K562 (cell line): Measurements from ENCODE around the gene NFIC. TPM values are rescaled to one million over a fixed set of nuclear protein-coding genes. Genes with fewer than 3 reads are reported as not detected.

Experiments
- ATAC-seq: fragments of 200-7000 bp; cut with Tn5 transposase; 3 replicates; pipeline ENCODE4 v1.9.1; 2020; ENCODE audit warnings: moderate library complexity
- BruUV-seq: library from RNA; stranded (reverse); fragments of 400-500 nt; replicated peaks from 2 replicates; lab custom pipeline; 2021; lab: Mats Ljungman, UMichigan
- CTCF ChIA-PET: fragments of 300-600 bp; formaldehyde crosslinking; extraction: SDS; loops from one replicate; lab custom pipeline; 2021; ENCODE audit warnings: low intra/inter-chr PET ratio; lab: Yijun Ruan, JAX
- POLR2A ChIA-PET: fragments of 300-600, 350-650 bp; sonication (Branson Sonifier 250); formaldehyde crosslinking; extraction: SDS; loops from one replicate; lab custom pipeline; 2021; ENCODE audit warnings: antibody characterized with exemption, inconsistent platforms; lab: Yijun Ruan, JAX
- DNase-seq, 4 experiments: peaks; one replicate each; pipeline versions ENCODE4 v3.0.0 to v3.0.0-alpha.2; 2011 to 2018; ENCODE audit warnings: low spot score in 3 of 4, mixed read lengths in 3 of 4; ENCODE audit errors: extremely low read depth in 1 of 4
- FAIRE-seq: peaks from 2 replicates; lab custom pipeline; 2011; peaks lifted over from hg19 to GRCh38; lab: Jason Lieb, UNC
- H2AFZ ChIP-seq: 2 replicates; pipeline ENCODE4 v1.6.0; 2011; ENCODE audit warnings: low read depth, low read length, control low read depth, inconsistent platforms
- H3K27ac ChIP-seq: fragments of 200-600 bp; 3 replicates; pipeline ENCODE4 v1.8.0; 2011; ENCODE audit warnings: low read depth, mild to moderate bottlenecking, control low read depth, inconsistent platforms, low read length, moderate library complexity, mixed read lengths; ENCODE audit errors: extremely low read depth
- H3K27me3 ChIP-seq, 2 experiments: fragments of 300-600 bp in 1 of 2; 2 replicates in 1 of 2; 3 replicates in 1 of 2; pipeline versions ENCODE4 v1.6.0 to v1.8.0; 2011; ENCODE audit warnings: inconsistent platforms in 2 of 2, low read length in 2 of 2, mild to moderate bottlenecking in 1 of 2, mixed read lengths in 1 of 2, moderate library complexity in 1 of 2; ENCODE audit not compliant: control insufficient read depth in 2 of 2, insufficient read depth in 2 of 2
- H3K36me3 ChIP-seq: fragments of 300-600 bp; 3 replicates; pipeline ENCODE4 v1.8.0; 2011; ENCODE audit warnings: mild to moderate bottlenecking, low read length, inconsistent platforms; ENCODE audit not compliant: control insufficient read depth, insufficient read depth
- H3K4me1 ChIP-seq, 2 experiments: fragments of 200-600 bp in 1 of 2; replicated peaks in 1 of 2; 2 replicates in 1 of 2; 3 replicates in 1 of 2; pipeline versions ENCODE4 v1.5.1 to v1.8.0; 2011; ENCODE audit warnings: inconsistent platforms in 2 of 2, low read length in 2 of 2, mild to moderate bottlenecking in 1 of 2, mixed read lengths in 1 of 2, moderate library complexity in 1 of 2; ENCODE audit not compliant: control insufficient read depth in 2 of 2, insufficient read depth in 2 of 2
- H3K4me2 ChIP-seq: 2 replicates; pipeline ENCODE4 v1.6.1; 2011; ENCODE audit warnings: low read length, control low read depth, inconsistent platforms, mixed read lengths; ENCODE audit not compliant: insufficient read depth
- H3K4me3 ChIP-seq: fragments of 200-600 bp; sonication (generic), shearing (Covaris generic); 2 replicates; pipeline ENCODE4 v1.5.1; 2016; ENCODE audit warnings: control low read depth, inconsistent platforms
- H3K79me2 ChIP-seq: fragments of 200-600 bp; 3 replicates; pipeline ENCODE4 v1.8.0; 2011; ENCODE audit warnings: low read length, inconsistent platforms; ENCODE audit not compliant: control insufficient read depth, insufficient read depth
- H3K9ac ChIP-seq, 2 experiments: 2 replicates each; pipeline versions ENCODE4 v1.6.0 to v1.6.1; 2011; ENCODE audit warnings: low read depth in 2 of 2, low read length in 2 of 2, control low read depth in 1 of 2, inconsistent platforms in 1 of 2, mild to moderate bottlenecking in 1 of 2, mixed read lengths in 1 of 2; ENCODE audit not compliant: insufficient read depth in 1 of 2
- H3K9me1 ChIP-seq: one replicate; pipeline ENCODE4 v1.6.0; 2011; ENCODE audit warnings: inconsistent platforms, mild to moderate bottlenecking, low read length, moderate library complexity; ENCODE audit not compliant: control insufficient read depth, insufficient read depth
- H3K9me3 ChIP-seq: replicated peaks from 2 replicates; pipeline ENCODE4 v1.5.1; 2011; ENCODE audit warnings: low read depth, low read length, inconsistent platforms; ENCODE audit not compliant: control insufficient read depth, insufficient read depth
- H4K20me1 ChIP-seq: replicated peaks from 2 replicates; pipeline ENCODE4 v1.6.1; 2011; ENCODE audit warnings: low read length, inconsistent platforms, mixed read lengths; ENCODE audit not compliant: control insufficient read depth, insufficient read depth
- HLTF ChIP-seq: fragments of 450-650 bp; IDR thresholded peaks from 2 replicates; pipeline ENCODE4 v1.6.1; 2016
- KDM2B ChIP-seq: fragments of 250-450 bp; sonication (Bioruptor Pico); IDR thresholded peaks from 2 replicates; pipeline ENCODE4 v1.8.0; 2021; ENCODE audit warnings: mild to moderate bottlenecking, moderate library complexity
- LCOR ChIP-seq: sonication (generic); formaldehyde crosslinking; IDR thresholded peaks from 2 replicates; pipeline ENCODE4 v1.8.0; 2022; ENCODE audit warnings: mild to moderate bottlenecking, missing genetic modification reagents
- NFXL1 ChIP-seq: fragments of 450-650 bp; formaldehyde crosslinking; IDR thresholded peaks from 2 replicates; pipeline ENCODE4 v1.4.0; 2021; ENCODE audit warnings: mild to moderate bottlenecking
- NR2F6 ChIP-seq: fragments of 450-650 bp; formaldehyde crosslinking; IDR thresholded peaks from 2 replicates; pipeline ENCODE4 v1.4.0; 2020; ENCODE audit warnings: mild to moderate bottlenecking
- PHF20 ChIP-seq: fragments of 450-650 bp; IDR thresholded peaks from 2 replicates; pipeline ENCODE4 v1.6.1; 2018; ENCODE audit not compliant: partially characterized antibody
- SNAPC5 ChIP-seq: fragments of 250-450 bp; sonication (Bioruptor Pico); IDR thresholded peaks from 2 replicates; pipeline ENCODE4 v1.8.0; 2021; ENCODE audit warnings: moderate library complexity, mild to moderate bottlenecking, inconsistent platforms
- ZBTB2 ChIP-seq: fragments of 450-650 bp; IDR thresholded peaks from 2 replicates; pipeline ENCODE4 v1.6.1; 2016; ENCODE audit warnings: antibody characterized with exemption
- ZNF121 ChIP-seq: sonication (generic); formaldehyde crosslinking; conservative IDR thresholded peaks from 2 replicates; pipeline ENCODE4 v1.8.0; 2022; ENCODE audit warnings: missing genetic modification reagents
- ZNF592 ChIP-seq: fragments of 450-650 bp; IDR thresholded peaks from 2 replicates; pipeline ENCODE4 v1.6.1; 2017; ENCODE audit warnings: antibody characterized with exemption, mild to moderate bottlenecking
- WGBS: fragments of 100-300 bp; shearing (Covaris generic); methylation state at CpG from one replicate; pipeline ENCODE4 v1.1.6; 2016; ENCODE audit warnings: low coverage, mixed read lengths; ENCODE audit not compliant: insufficient coverage; ENCODE audit errors: missing lambda C conversion rate; 5-methylcytosine and 5-hydroxymethylcytosine counted together
- in situ Hi-C: fragments of 300-500 bp; cut with MboI; formaldehyde crosslinking; loops from 4 replicates; pipeline ENCODE4 v1.15.0; 2018; ENCODE audit warnings: inconsistent platforms, mixed read lengths
- intact Hi-C: fragments of 100-400 bp; cut with micrococcal nuclease; formaldehyde crosslinking; loops from 2 replicates; pipeline ENCODE4 v1.14.2; 2022
- polyA plus RNA-seq, 8 experiments: library from polyadenylated mRNA; depleted of rRNA in 4 of 8; stranded (reverse) in 5 of 8; unstranded in 3 of 8; fragments of >200 nt; fragmentation: Nextera tagmentation in 2 of 8; fragmentation: Illumina TruSeq in 1 of 8; extraction: Ambion mirVana in 2 of 8; extraction: Trizol in 1 of 8; gene quantifications; 2 replicates each; pipeline versions ENCODE4 v1.2.1 to v1.2.3, GENCODE V29; 2011 to 2014; ENCODE audit warnings: inconsistent platforms in 1 of 8, missing spikeins in 1 of 8
- total RNA-seq, 7 experiments: library from RNA; depleted of rRNA in 6 of 7; stranded (reverse); fragments of >200 nt in 6 of 7; fragmentation: Illumina TruSeq in 2 of 7; extraction: Trizol in 2 of 7; gene quantifications; 2 replicates each; pipeline versions ENCODE4 v1.2.1 to v1.2.3, GENCODE V29; 2011 to 2021; ENCODE audit warnings: low replicate concordance in 1 of 7

NFIC gene
- total and polyA plus RNA-seq, 9 of the 15 experiments (the other 6 are each of a cell fraction or from before 2014, with no cell fraction given): 0.71 to 62.1 (median 6.9) TPM

GRCh38 chr19:3412066-3412465, 45.7 kb downstream of the NFIC start:
- Histone ChIP-seq H3K9me1 (no peaks in the 10 kb centered on the region), H3K4me3 (no peak overlapping the region), H3K9me3 (no peaks in the 10 kb centered on the region), H2AFZ (no peak overlapping the region), H3K9ac (no peak overlapping the region), H3K27ac (no peak overlapping the region), H3K4me1 (peaks cover 0 to 6% of the 10 kb centered on the region in 2 experiments; a peak in 2 of 5 replicates), H4K20me1 (peaks cover 26% of the 10 kb centered on the region), H3K4me2 (no peak overlapping the region), H3K36me3 (peaks cover 73% of the 10 kb centered on the region; the same call in 2 of the 3 replicates), H3K27me3 (no peaks in the 10 kb centered on the region), H3K79me2 (peaks cover 73% of the 10 kb centered on the region)
- ChIA-PET CTCF (no interaction called here), POLR2A (interaction anchor here (0.9 to 1.1 kb wide), 4 partner anchors 17 to 51 kb away, joined by 3 to 5 read pairs (median 4); no protein-coding TSS in a partner anchor)
- no peak for TF ChIP-seq HLTF
- TF ChIP-seq ZNF121 (CRISPR knock-in tag): peak; percentile 79
- ATAC-seq (no peak), FAIRE-seq (no peak), DNase-seq (no peak)
- BruUV-seq: no TSS peak
- intact Hi-C loops: no loop called here
- WGBS: 82% methylated on average over 4 of the region's 4 CpGs
- in situ Hi-C loops: no loop called here

GRCh38 chr19:3413796-3414327, 47.5 kb downstream of the NFIC start:
- no peak for FAIRE-seq
- H3K9me3 ChIP-seq: no peaks in the 10 kb centered on the region
- in situ Hi-C loops (no loop called here), intact Hi-C loops (no loop called here)
- peaks cover 68% of the 10 kb centered on the region; the same call in 2 of the 3 replicates for H3K36me3 ChIP-seq
- no TSS peak for BruUV-seq
- H3K9me1 ChIP-seq: no peaks in the 10 kb centered on the region
- no peak overlapping the region for H3K9ac ChIP-seq
- ChIA-PET POLR2A (interaction anchor here (0.7 to 1.0 kb wide), 2 partner anchors 9 to 16 kb away, joined by 3 to 4 read pairs; no protein-coding TSS in a partner anchor), CTCF (no interaction called here)
- H2AFZ ChIP-seq: no peak overlapping the region
- H3K4me3 ChIP-seq: no peak overlapping the region
- peaks cover 0 to 6% of the 10 kb centered on the region in 2 experiments; a peak in 2 of 5 replicates for H3K4me1 ChIP-seq
- no peak overlapping the region for H3K4me2 ChIP-seq
- WGBS: 79% methylated on average over 13 of the region's 13 CpGs
- peaks cover 26% of the 10 kb centered on the region for H4K20me1 ChIP-seq
- H3K27ac ChIP-seq: no peak overlapping the region
- ATAC-seq: no peak
- peaks cover 74% of the 10 kb centered on the region for H3K79me2 ChIP-seq
- H3K27me3 ChIP-seq: no peaks in the 10 kb centered on the region
- peak in 1 of 4 experiments; percentile 7 for DNase-seq
- no peak for TF ChIP-seq ZBTB2
- no peak for TF ChIP-seq KDM2B
- no peak for TF ChIP-seq LCOR (CRISPR knock-in tag)
- no peak for TF ChIP-seq PHF20
- no peak for TF ChIP-seq NFXL1 (CRISPR knock-in tag)
- no peak for TF ChIP-seq NR2F6 (CRISPR knock-in tag)
- TF ChIP-seq ZNF592: no peak
- TF ChIP-seq SNAPC5 (CRISPR knock-in tag): no peak
